BJ (cell line): ENCODE data around the gene SREK1. TPM values are rescaled to one million over a fixed set of nuclear protein-coding genes. Genes with fewer than 3 reads are reported as not detected.

Experiments used
- CTCF ChIA-PET: fragments of 350-600 bp; formaldehyde crosslinking; extraction: SDS; loops from one replicate; lab custom pipeline; 2021; ENCODE audit warnings: antibody characterized with exemption, inconsistent platforms; lab: Yijun Ruan, JAX
- POLR2A ChIA-PET: fragments of 300-600 bp; sonication (Branson Sonifier 250); formaldehyde crosslinking; extraction: SDS; loops from one replicate; lab custom pipeline; 2021; ENCODE audit warnings: antibody characterized with exemption; lab: Charles Lee
- DNase-seq: peaks from one replicate; pipeline ENCODE4 v3.0.0-alpha.2; 2011; ENCODE audit warnings: low read depth
- H3K27me3 ChIP-seq: 2 replicates; pipeline ENCODE4 v1.6.0; 2011; ENCODE audit warnings: low read length; ENCODE audit not compliant: control insufficient read depth, insufficient read depth
- H3K36me3 ChIP-seq: 2 replicates; pipeline ENCODE4 v1.5.1; 2011; ENCODE audit warnings: low read length; ENCODE audit not compliant: control insufficient read depth, insufficient read depth
- H3K4me3 ChIP-seq: 2 replicates; pipeline ENCODE4 v1.5.1; 2011; ENCODE audit warnings: low read depth, mild to moderate bottlenecking, control low read depth, low read length
- polyA plus RNA-seq: library from polyadenylated mRNA; depleted of rRNA; stranded (reverse); fragments of >200 nt; gene quantifications from 2 replicates; pipeline ENCODE4 v1.2.3, GENCODE V29; 2011
- TF ChIP-seq, protein P1 (sequence below): IDR thresholded peaks from 2 replicates; pipeline ENCODE4 v1.5.1; 2011; ENCODE audit warnings: low read depth, mild to moderate bottlenecking, control low read depth, inconsistent platforms, low read length, moderate library complexity; ENCODE audit not compliant: insufficient read depth

Gene SREK1
- polyA plus RNA-seq, 1 experiment: 34.1 TPM

DNA sequence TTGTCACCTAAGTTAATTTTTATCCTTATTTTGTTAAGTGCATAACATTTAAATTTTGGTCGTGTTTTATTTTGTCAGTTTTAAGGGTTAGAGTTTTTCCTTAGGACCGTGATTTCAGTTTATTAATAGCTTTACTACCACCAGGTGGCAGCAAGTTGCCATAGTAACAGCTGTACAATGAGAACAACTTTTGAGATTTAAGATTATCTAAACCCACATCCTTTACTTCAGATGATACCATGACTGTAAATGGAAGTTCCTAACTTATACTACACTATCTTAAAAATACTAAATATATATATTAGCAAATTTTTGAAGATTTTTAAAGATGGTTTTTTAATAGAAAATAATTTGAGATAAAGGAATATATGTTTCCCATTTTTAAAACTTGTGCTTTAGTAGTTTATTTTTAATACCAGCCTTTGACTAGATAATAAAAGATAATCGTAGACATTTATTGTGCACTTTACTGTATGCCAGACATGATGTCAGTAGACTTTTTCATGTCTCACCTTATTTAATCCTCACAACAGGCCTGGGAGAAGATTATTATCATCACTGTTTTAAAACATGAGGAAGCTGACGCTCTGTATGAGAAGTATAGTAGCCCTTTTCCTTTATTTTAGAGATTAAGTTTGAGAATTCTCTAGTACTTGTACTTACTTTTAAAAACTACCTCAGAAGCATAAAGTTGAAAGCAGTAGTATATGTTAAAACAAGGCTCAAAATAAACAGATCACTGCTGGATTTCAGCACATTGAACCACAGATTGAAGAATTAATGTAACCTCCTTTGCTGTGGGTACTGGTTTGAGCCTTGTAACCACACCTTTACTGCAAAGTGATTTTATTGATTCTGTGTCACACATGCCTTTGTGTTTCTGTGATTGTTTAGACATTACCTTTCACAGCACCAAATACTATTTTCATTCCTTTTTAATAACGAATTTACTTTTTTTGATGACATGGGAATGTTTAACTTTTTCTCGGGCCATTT, 27.5 kb downstream of the SREK1 start:
- peak; percentile 17 for DNase-seq
- POLR2A ChIA-PET: no interaction called here

DNA sequence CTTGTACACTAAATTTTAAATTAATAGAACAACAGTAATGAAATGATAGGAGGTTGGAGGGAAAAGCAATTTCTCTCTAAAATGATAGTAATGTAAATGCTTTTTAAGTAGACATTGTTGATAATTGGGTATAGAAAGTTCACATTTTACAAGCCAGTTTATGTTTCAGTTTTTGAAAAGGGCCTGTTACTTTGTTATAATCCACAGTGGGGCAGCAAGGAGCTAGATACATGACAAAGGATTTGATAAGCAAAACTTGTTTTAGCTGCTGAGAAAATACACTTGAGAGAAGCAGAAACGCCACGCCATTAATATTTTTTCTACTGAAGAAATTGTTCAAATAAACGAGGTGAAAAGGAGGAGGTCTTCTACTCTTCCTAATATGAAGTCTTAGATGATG, 30.2 kb downstream of the SREK1 start:
- CTCF ChIA-PET: interaction anchor here (1.1 to 2.7 kb wide), 3 partner anchors 9 to 48 kb away, joined by 3 to 10 read pairs (median 4); no protein-coding TSS in a partner anchor
- peaks cover 4% of the 10 kb centered on the region for H3K36me3 ChIP-seq
- H3K4me3 ChIP-seq: no peak overlapping the region
- TF ChIP-seq, protein P1, sequence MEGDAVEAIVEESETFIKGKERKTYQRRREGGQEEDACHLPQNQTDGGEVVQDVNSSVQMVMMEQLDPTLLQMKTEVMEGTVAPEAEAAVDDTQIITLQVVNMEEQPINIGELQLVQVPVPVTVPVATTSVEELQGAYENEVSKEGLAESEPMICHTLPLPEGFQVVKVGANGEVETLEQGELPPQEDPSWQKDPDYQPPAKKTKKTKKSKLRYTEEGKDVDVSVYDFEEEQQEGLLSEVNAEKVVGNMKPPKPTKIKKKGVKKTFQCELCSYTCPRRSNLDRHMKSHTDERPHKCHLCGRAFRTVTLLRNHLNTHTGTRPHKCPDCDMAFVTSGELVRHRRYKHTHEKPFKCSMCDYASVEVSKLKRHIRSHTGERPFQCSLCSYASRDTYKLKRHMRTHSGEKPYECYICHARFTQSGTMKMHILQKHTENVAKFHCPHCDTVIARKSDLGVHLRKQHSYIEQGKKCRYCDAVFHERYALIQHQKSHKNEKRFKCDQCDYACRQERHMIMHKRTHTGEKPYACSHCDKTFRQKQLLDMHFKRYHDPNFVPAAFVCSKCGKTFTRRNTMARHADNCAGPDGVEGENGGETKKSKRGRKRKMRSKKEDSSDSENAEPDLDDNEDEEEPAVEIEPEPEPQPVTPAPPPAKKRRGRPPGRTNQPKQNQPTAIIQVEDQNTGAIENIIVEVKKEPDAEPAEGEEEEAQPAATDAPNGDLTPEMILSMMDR: peak; percentile 48
- POLR2A ChIA-PET: interaction anchor here (0.5 kb wide), 1 partner anchor 147 kb away, joined by 8 read pairs; no protein-coding TSS in a partner anchor
- DNase-seq: no peak
- no peaks in the 10 kb centered on the region for H3K27me3 ChIP-seq

More for the DNA sequence above, 27.5 kb downstream of the SREK1 start:
- no peaks in the 10 kb centered on the region for H3K27me3 ChIP-seq
- H3K36me3 ChIP-seq: peaks cover 4% of the 10 kb centered on the region
- TF ChIP-seq, protein P1: peak; percentile 57
- no peak overlapping the region for H3K4me3 ChIP-seq
- CTCF ChIA-PET: interaction anchor here (0.6 to 1.0 kb wide), 4 partner anchors 9 to 409 kb away, joined by 3 read pairs; no protein-coding TSS in a partner anchor

DNA sequence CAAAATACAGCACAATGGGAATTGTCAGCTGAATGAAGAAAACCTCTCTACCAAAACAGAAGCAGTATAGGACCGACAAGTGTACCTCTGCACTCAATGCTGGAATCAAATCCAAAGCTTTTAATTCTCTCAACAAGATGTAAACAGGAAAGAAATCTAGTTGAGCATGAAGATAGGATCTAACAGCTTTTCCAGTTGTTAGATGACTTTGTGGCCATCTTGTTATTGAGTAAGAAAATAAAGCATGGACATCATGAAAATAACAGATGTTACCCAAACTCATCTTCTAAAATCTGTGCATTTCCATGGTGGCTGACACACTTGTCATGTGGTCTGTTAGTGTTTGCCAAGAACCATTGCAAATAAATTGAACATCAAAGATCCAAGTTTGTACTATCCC, 34.7 kb downstream of the SREK1 start:
- ChIA-PET POLR2A (no interaction called here), CTCF (no interaction called here)
- DNase-seq: no peak
- no peak overlapping the region for H3K4me3 ChIP-seq
- H3K36me3 ChIP-seq: peaks cover 4% of the 10 kb centered on the region
- TF ChIP-seq, protein P1: no peak
- H3K27me3 ChIP-seq: no peaks in the 10 kb centered on the region

DNA sequence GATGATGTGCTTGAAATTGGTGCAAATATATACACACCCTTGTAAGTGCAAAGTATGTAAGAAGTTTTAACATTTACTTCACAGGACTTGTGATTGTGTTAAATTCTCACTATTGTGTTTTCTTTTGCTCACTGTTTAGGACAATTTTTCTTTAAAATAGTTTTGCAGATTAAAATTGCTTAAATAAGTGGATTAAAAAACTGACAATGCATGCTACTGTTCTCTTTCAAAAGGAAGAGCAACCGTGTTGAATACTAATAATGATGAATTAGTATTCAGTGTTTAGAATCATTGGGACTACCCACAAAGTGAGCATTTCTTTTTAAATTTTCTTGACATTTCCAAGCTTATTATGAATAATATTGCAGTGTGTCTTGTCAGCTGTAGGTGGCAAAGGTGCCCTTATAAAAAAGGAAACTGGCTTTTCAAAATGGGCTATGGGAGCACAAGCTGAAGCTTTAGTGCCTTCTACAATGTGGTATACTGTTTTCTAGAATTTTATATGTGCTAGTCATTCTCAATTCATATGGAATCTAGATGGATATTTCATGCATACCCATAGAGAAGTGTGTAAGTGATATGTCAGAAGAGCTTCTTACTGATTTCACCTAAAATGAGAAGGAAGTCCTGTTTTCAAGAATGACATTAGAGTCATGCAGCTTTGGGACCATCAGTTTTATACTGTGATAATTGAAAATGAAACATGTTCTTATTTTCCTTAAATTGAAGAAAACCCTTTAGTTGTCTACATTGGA, 35.4 kb downstream of the SREK1 start:
- peaks cover 4% of the 10 kb centered on the region for H3K36me3 ChIP-seq
- POLR2A ChIA-PET: no interaction called here
- no peak for DNase-seq
- CTCF ChIA-PET: no interaction called here
- TF ChIP-seq, protein P1: no peak
- H3K4me3 ChIP-seq: no peak overlapping the region
- no peaks in the 10 kb centered on the region for H3K27me3 ChIP-seq
